ENCODE results near the gene DUOX1.

- TF ChIP-seq CTCF (IDR thresholded peaks at IDR 0.05): peak; percentile 41 to 82 (median 62)
- peak; percentile 98 to 99 (median 99) for TF ChIP-seq POLR2AphosphoS5 (IDR thresholded peaks at IDR 0.05)
- peak in 1 of 4 donors; percentile 76 for TF ChIP-seq EP300 (IDR thresholded peaks at IDR 0.05)
These were observed 68.7 kb downstream of the DUOX1 start for GRCh38 chr15:45198337-45199135.

Measured in sigmoid colon (tissue), 4 donors.